ENCODE measurements around the gene FDX1.

DNA sequence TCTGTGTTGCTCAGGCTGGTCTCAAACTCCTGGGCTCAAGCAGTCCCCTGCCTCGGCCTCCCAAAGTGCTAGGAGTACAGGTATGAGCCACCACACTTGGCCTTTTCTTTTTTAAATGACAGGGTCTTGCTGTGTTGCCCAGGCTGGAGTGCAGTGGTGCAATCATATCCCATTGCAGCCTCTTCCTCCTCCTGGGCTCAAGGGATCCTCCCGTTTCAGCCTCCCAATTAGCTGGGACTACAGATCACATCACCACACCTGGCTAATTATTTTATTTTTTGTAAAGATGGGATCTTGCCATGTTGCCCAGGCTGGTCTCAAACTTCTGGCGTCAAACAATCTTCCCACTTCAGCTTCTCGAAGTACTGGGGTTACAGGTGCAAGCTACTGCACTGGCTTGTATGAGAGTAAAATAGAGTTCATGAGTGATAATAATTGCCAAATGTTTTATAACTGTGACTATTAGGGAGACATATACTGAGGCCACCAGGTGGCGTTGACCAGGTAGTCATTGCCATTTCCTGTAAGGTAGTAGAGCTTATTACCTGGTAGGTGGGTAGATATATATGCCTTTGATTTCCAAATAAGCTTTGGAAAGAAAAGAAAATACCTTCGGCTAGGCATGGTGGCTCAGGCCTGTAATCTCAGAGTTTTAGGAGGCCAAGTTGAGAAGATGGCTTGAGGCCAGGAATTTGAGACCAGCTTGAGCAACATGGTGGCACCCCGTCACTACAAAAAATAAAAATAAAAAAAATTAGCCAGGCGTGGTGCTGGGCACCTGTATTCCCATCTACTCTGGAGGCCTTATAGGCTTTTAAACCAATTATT lies 5.4 kb downstream of the FDX1 start:
- TF ChIP-seq POLR2A (IDR thresholded peaks at IDR 0.05; ENCODE audit: borderline replicate concordance, extremely low read depth, insufficient read depth, insufficient read length) (no peak), YY1 (IDR thresholded peaks at IDR 0.05; ENCODE audit: extremely low read depth, insufficient replicate concordance, low read depth, low read length) (no peak), POLR2AphosphoS5 (IDR thresholded peaks at IDR 0.05; ENCODE audit: low read depth, low read length) (no peak), ZBTB33 (IDR thresholded peaks at IDR 0.05; ENCODE audit: extremely low read depth, insufficient replicate concordance, low read length) (no peak), TCF7L2 (IDR thresholded peaks at IDR 0.05; ENCODE audit: borderline replicate concordance, extremely low read depth, insufficient read depth, insufficient read length) (no peak), ZNF274 (IDR thresholded peaks at IDR 0.05; ENCODE audit: low read depth, low read length) (no peak), REST (IDR thresholded peaks at IDR 0.05; ENCODE audit: low read depth) (no peak), EZH2 (IDR thresholded peaks at IDR 0.05) (no peak), ATF3 (IDR thresholded peaks at IDR 0.05) (no peak), ELF1 (IDR thresholded peaks at IDR 0.05; ENCODE audit: borderline replicate concordance, low read depth) (no peak), FOSL1 (IDR thresholded peaks at IDR 0.05; ENCODE audit: low read depth) (no peak), EGR1 (IDR thresholded peaks at IDR 0.05; ENCODE audit: low read depth) (no peak), CEBPB (IDR thresholded peaks at IDR 0.05; ENCODE audit: low read depth) (no peak)
- TF ChIP-seq, protein P1, sequence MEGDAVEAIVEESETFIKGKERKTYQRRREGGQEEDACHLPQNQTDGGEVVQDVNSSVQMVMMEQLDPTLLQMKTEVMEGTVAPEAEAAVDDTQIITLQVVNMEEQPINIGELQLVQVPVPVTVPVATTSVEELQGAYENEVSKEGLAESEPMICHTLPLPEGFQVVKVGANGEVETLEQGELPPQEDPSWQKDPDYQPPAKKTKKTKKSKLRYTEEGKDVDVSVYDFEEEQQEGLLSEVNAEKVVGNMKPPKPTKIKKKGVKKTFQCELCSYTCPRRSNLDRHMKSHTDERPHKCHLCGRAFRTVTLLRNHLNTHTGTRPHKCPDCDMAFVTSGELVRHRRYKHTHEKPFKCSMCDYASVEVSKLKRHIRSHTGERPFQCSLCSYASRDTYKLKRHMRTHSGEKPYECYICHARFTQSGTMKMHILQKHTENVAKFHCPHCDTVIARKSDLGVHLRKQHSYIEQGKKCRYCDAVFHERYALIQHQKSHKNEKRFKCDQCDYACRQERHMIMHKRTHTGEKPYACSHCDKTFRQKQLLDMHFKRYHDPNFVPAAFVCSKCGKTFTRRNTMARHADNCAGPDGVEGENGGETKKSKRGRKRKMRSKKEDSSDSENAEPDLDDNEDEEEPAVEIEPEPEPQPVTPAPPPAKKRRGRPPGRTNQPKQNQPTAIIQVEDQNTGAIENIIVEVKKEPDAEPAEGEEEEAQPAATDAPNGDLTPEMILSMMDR (IDR thresholded peaks at IDR 0.05 in 2 of 3, conservative IDR thresholded peaks at IDR 0.05 in 1 of 3; ENCODE audit: borderline replicate concordance in 1 of 3, insufficient read depth in 1 of 3, low read depth in 2 of 3, low read length in 2 of 3): peak; percentile 45 to 66 (median 64); a peak in 5 of 6 replicates

Measured in HCT116 (cell line).